H1 (cell line): ENCODE results near the gene TMEM150A. TPM values are rescaled to one million over a fixed set of nuclear protein-coding genes. Genes with fewer than 3 reads are reported as not detected.

Experiments used
- CTCF ChIA-PET: fragments of 300-600 bp; sonication (Branson Sonifier 250); formaldehyde crosslinking; loops from one replicate; lab custom pipeline; 2021; ENCODE audit not compliant: partially characterized antibody; lab: Charles Lee
- POLR2A ChIA-PET: fragments of 300-600 bp; sonication (Branson Sonifier 250); formaldehyde crosslinking; loops from one replicate; lab custom pipeline; 2021; ENCODE audit warnings: inconsistent platforms; ENCODE audit not compliant: partially characterized antibody; lab: Charles Lee
- DNase-seq, 2 experiments: peaks; one replicate each; pipeline versions ENCODE4 v3.0.0 to v3.0.0-alpha.2; 2010 to 2022; ENCODE audit warnings: low spot score in 2 of 2, low read depth in 1 of 2, mixed read lengths in 1 of 2
- FAIRE-seq: peaks from 2 replicates; lab custom pipeline; 2011; peaks lifted over from hg19 to GRCh38; lab: Jason Lieb, UNC
- H2AFZ ChIP-seq: 2 replicates; pipeline ENCODE4 v1.8.1; 2012; ENCODE audit warnings: low read length, inconsistent platforms
- H2AK5ac ChIP-seq: 2 replicates; pipeline ENCODE4 v1.6.1; 2013; ENCODE audit warnings: low read depth, low read length
- H2BK120ac ChIP-seq: replicated peaks from 2 replicates; pipeline ENCODE3; 2013; ENCODE audit warnings: low read depth, low read length, inconsistent platforms
- H2BK12ac ChIP-seq: 2 replicates; pipeline ENCODE4 v1.6.1; 2013; ENCODE audit warnings: low read depth, low read length
- H2BK15ac ChIP-seq: 2 replicates; pipeline ENCODE4 v1.6.1; 2013; ENCODE audit warnings: low read length
- H2BK20ac ChIP-seq: 2 replicates; pipeline ENCODE4 v1.6.1; 2013; ENCODE audit warnings: low read length
- H2BK5ac ChIP-seq: 2 replicates; pipeline ENCODE4 v1.6.1; 2013; ENCODE audit warnings: low read depth, low read length
- H3K14ac ChIP-seq: 2 replicates; pipeline ENCODE4 v1.6.1; 2013; ENCODE audit warnings: inconsistent platforms; ENCODE audit not compliant: insufficient read length
- H3K18ac ChIP-seq: 2 replicates; pipeline ENCODE4 v1.6.1; 2013; ENCODE audit warnings: low read length; ENCODE audit errors: extremely low read depth
- H3K23ac ChIP-seq: 2 replicates; pipeline ENCODE4 v1.6.1; 2013; ENCODE audit warnings: inconsistent platforms; ENCODE audit not compliant: insufficient read length
- H3K23me2 ChIP-seq: 2 replicates; pipeline ENCODE4 v1.6.1; 2013; ENCODE audit warnings: low read depth, low read length
- H3K27ac ChIP-seq: 2 replicates; pipeline ENCODE4 v1.6.1; 2011; ENCODE audit warnings: low read depth, low read length, inconsistent platforms
- H3K27me3 ChIP-seq, 4 experiments: replicated peaks in 1 of 4; 1 replicate in 1 of 4; 2 replicates in 3 of 4; pipeline versions ENCODE4 v1.6.1 to v1.8.1; 2011 to 2013; ENCODE audit warnings: low read length in 3 of 4, mild to moderate bottlenecking in 3 of 4, inconsistent platforms in 2 of 4, mixed read lengths in 2 of 4, moderate library complexity in 1 of 4; ENCODE audit not compliant: control insufficient read depth in 3 of 4, insufficient read depth in 3 of 4; ENCODE audit errors: extremely low read depth in 1 of 4
- H3K36me3 ChIP-seq, 4 experiments: 2 replicates each; pipeline versions ENCODE4 v1.6.1 to v1.8.1; 2011 to 2013; ENCODE audit warnings: mild to moderate bottlenecking in 4 of 4, low read length in 3 of 4, moderate library complexity in 2 of 4, control low read depth in 1 of 4, inconsistent platforms in 1 of 4; ENCODE audit not compliant: insufficient read depth in 4 of 4, control insufficient read depth in 2 of 4
- H3K4ac ChIP-seq: replicated peaks from 2 replicates; pipeline ENCODE3; 2013; ENCODE audit warnings: low read length, low read depth, mixed read lengths, inconsistent platforms; ENCODE audit not compliant: insufficient read length
- H3K4me1 ChIP-seq, 4 experiments: replicated peaks in 1 of 4; 1 replicate in 1 of 4; 2 replicates in 3 of 4; pipeline versions ENCODE4 v1.6.1 to v1.8.1; 2011 to 2013; ENCODE audit warnings: low read length in 3 of 4, inconsistent platforms in 2 of 4, mixed read lengths in 1 of 4; ENCODE audit not compliant: insufficient read depth in 4 of 4, control insufficient read depth in 3 of 4
- H3K4me2 ChIP-seq, 2 experiments: 2 replicates each; pipeline versions ENCODE4 v1.6.1 to v1.8.1; 2011 to 2013; ENCODE audit warnings: low read depth in 2 of 2, low read length in 2 of 2, control low read depth in 1 of 2, inconsistent platforms in 1 of 2, mild to moderate bottlenecking in 1 of 2; ENCODE audit not compliant: insufficient read depth in 1 of 2
- H3K4me3 ChIP-seq, 4 experiments: fragments of 200-600, 300-600 bp in 1 of 4; sonication (generic), shearing (Covaris generic), sonication (Bioruptor Twin) in 1 of 4; 2 replicates each; pipeline versions ENCODE4 v1.5.1 to v1.8.1; 2011 to 2016; ENCODE audit warnings: low read length in 4 of 4, low read depth in 3 of 4, control low read depth in 2 of 4, inconsistent platforms in 2 of 4, mild to moderate bottlenecking in 2 of 4, mixed read lengths in 1 of 4, moderate library complexity in 1 of 4; ENCODE audit not compliant: insufficient read depth in 2 of 4; ENCODE audit errors: extremely low read depth in 1 of 4
- H3K56ac ChIP-seq: replicated peaks from 2 replicates; pipeline ENCODE3; 2013; ENCODE audit warnings: low read depth, mild to moderate bottlenecking, mixed read lengths, low read length, inconsistent platforms; ENCODE audit not compliant: insufficient read length
- H3K79me1 ChIP-seq: 2 replicates; pipeline ENCODE4 v1.6.1; 2013; ENCODE audit warnings: low read depth, low read length, control low read depth
- H3K79me2 ChIP-seq, 2 experiments: 2 replicates each; pipeline versions ENCODE4 v1.6.1 to v1.8.1; 2012 to 2013; ENCODE audit warnings: low read length in 2 of 2, mild to moderate bottlenecking in 2 of 2, inconsistent platforms in 1 of 2; ENCODE audit not compliant: insufficient read depth in 2 of 2, control insufficient read depth in 1 of 2
- H3K9ac ChIP-seq, 4 experiments: replicated peaks in 1 of 4; 1 replicate in 1 of 4; 2 replicates in 3 of 4; pipeline versions ENCODE4 v1.6.1 to v1.8.1; 2011 to 2013; ENCODE audit warnings: low read depth in 3 of 4, low read length in 3 of 4, control low read depth in 2 of 4, mild to moderate bottlenecking in 2 of 4, moderate library complexity in 2 of 4, inconsistent platforms in 1 of 4; ENCODE audit errors: extremely low read depth in 1 of 4
- H3K9me3 ChIP-seq, 2 experiments: 2 replicates each; pipeline versions ENCODE4 v1.6.1 to v1.8.1; 2012 to 2013; ENCODE audit warnings: mild to moderate bottlenecking in 2 of 2, moderate library complexity in 2 of 2, control low read depth in 1 of 2, inconsistent platforms in 1 of 2, low read depth in 1 of 2, low read length in 1 of 2, mixed read lengths in 1 of 2; ENCODE audit not compliant: insufficient read depth in 2 of 2
- H4K20me1 ChIP-seq, 2 experiments: replicated peaks in 1 of 2; 2 replicates each; pipeline versions ENCODE3 to v1.8.1; 2011 to 2013; ENCODE audit warnings: inconsistent platforms in 2 of 2, low read length in 2 of 2, mild to moderate bottlenecking in 1 of 2; ENCODE audit not compliant: insufficient read depth in 2 of 2, control insufficient read depth in 1 of 2
- H4K5ac ChIP-seq: 2 replicates; pipeline ENCODE4 v1.6.1; 2013; ENCODE audit warnings: low read length, low read depth, mixed read lengths, inconsistent platforms; ENCODE audit not compliant: insufficient read length
- H4K8ac ChIP-seq: 2 replicates; pipeline ENCODE4 v1.8.0; 2013; ENCODE audit warnings: mild to moderate bottlenecking, moderate library complexity, low read length, inconsistent platforms; ENCODE audit not compliant: insufficient read depth; ENCODE audit errors: extremely low read depth
- H4K91ac ChIP-seq: replicated peaks from 2 replicates; pipeline ENCODE3; 2013; ENCODE audit warnings: low read length, mixed read lengths, inconsistent platforms; ENCODE audit not compliant: insufficient read length
- ASH2L ChIP-seq: fragments of 200-600, 300-600 bp; sonication (generic); IDR thresholded peaks from one replicate; pipeline ENCODE4 v1.7.1; 2017; ENCODE audit warnings: low read length
- BCL11A ChIP-seq, 2 experiments: IDR thresholded peaks; one replicate each; pipeline ENCODE4 v1.6.1; 2011; ENCODE audit warnings: low read depth in 2 of 2, low read length in 2 of 2, mild to moderate bottlenecking in 2 of 2
- CBX8 ChIP-seq: fragments of 300-800, 300-1000 bp; sonication (generic); IDR thresholded peaks from 2 replicates; pipeline ENCODE4 v1.7.1; 2016; ENCODE audit warnings: low read depth, low read length, borderline replicate concordance
- EGR1 ChIP-seq: IDR thresholded peaks from 2 replicates; pipeline ENCODE4 v1.6.1; 2011; ENCODE audit warnings: low read depth, low read length, borderline replicate concordance
- EZH2 ChIP-seq: fragments of 200-600 bp; sonication (generic); IDR thresholded peaks from 2 replicates; pipeline ENCODE4 v1.7.1; 2012; ENCODE audit warnings: low read depth, mild to moderate bottlenecking, moderate library complexity, low read length, inconsistent platforms; ENCODE audit not compliant: severe bottlenecking
- GTF2F1 ChIP-seq: IDR thresholded peaks from 2 replicates; pipeline ENCODE4 v1.6.1; 2012; ENCODE audit warnings: low read depth, low read length, improper control_type of control experiment, borderline replicate concordance
- KDM5A ChIP-seq: fragments of 200-600 bp; IDR thresholded peaks from 2 replicates; pipeline ENCODE4 v1.7.1; 2012; ENCODE audit warnings: mild to moderate bottlenecking, low read length, inconsistent platforms, mixed read lengths
- PHF8 ChIP-seq: fragments of 200-600 bp; sonication (generic); conservative IDR thresholded peaks from 2 replicates; pipeline ENCODE4 v1.7.1; 2012; ENCODE audit warnings: low read depth, mild to moderate bottlenecking, inconsistent platforms, low read length, moderate library complexity
- POU5F1 ChIP-seq: IDR thresholded peaks from 2 replicates; pipeline ENCODE4 v1.6.1; 2011; ENCODE audit warnings: low read depth, mild to moderate bottlenecking, low read length, moderate library complexity
- RFX5 ChIP-seq: IDR thresholded peaks from 2 replicates; pipeline ENCODE4 v1.6.1; 2011; ENCODE audit warnings: low read depth, low read length, improper control_type of control experiment, borderline replicate concordance
- RXRA ChIP-seq: IDR thresholded peaks from 2 replicates; pipeline ENCODE4 v1.6.1; 2011; ENCODE audit warnings: low read depth, mild to moderate bottlenecking, low read length, moderate library complexity; ENCODE audit not compliant: insufficient read depth
- SP1 ChIP-seq: IDR thresholded peaks from 2 replicates; pipeline ENCODE4 v1.6.1; 2011; ENCODE audit warnings: low read depth, low read length
- SRF ChIP-seq: IDR thresholded peaks from 2 replicates; pipeline ENCODE4 v1.6.1; 2011; ENCODE audit warnings: mild to moderate bottlenecking, low read depth, low read length, moderate library complexity
- YY1 ChIP-seq: IDR thresholded peaks from 2 replicates; pipeline ENCODE4 v1.6.1; 2011; ENCODE audit warnings: low read depth, mild to moderate bottlenecking, low read length
- WGBS, 2 experiments: shearing (Covaris generic) in 1 of 2; methylation state at CpG; one replicate each; pipeline versions ENCODE4 v1.1.6 to v1.1.7; 2013 to 2015; ENCODE audit warnings: low lambda C conversion rate in 2 of 2, mixed read lengths in 2 of 2, inconsistent platforms in 1 of 2, low coverage in 1 of 2, missing lambda C conversion rate in 1 of 2; ENCODE audit not compliant: insufficient replicate concordance in 2 of 2, insufficient coverage in 1 of 2, insufficient read length in 1 of 2; ENCODE audit errors: extremely low coverage in 1 of 2, missing lambda C conversion rate in 1 of 2; 5-methylcytosine and 5-hydroxymethylcytosine counted together
- polyA plus RNA-seq, 7 experiments: library from polyadenylated mRNA; depleted of rRNA in 3 of 7; stranded (reverse) in 5 of 7; unstranded in 2 of 7; fragments of >200 nt in 5 of 7; fragments of 200-250 nt in 2 of 7; gene quantifications; 1 replicate in 5 of 7; 2 replicates in 1 of 7; 4 replicates in 1 of 7; pipeline versions ENCODE4 v1.2.1 to v1.2.3, GENCODE V29; 2011 to 2013; ENCODE audit warnings: missing spikeins in 2 of 7, mixed read lengths in 2 of 7
- total RNA-seq: library from RNA; stranded (reverse); fragmentation: NEBNext Ultra II Directional; extraction: Animal tissue kit (Norgen Biotek cat#: 25700); gene quantifications from 2 replicates; pipeline ENCODE4 v1.2.1, GENCODE V29; 2021
- TF ChIP-seq, protein P1 (sequence below): IDR thresholded peaks from 2 replicates; pipeline ENCODE4 v1.6.1; 2012; ENCODE audit warnings: inconsistent platforms

TMEM150A gene
- total and polyA plus RNA-seq, 2 of the 8 experiments (the other 6 are each of a cell fraction or from before 2014, with no cell fraction given) = 19.8 to 29.9 TPM

DNA sequence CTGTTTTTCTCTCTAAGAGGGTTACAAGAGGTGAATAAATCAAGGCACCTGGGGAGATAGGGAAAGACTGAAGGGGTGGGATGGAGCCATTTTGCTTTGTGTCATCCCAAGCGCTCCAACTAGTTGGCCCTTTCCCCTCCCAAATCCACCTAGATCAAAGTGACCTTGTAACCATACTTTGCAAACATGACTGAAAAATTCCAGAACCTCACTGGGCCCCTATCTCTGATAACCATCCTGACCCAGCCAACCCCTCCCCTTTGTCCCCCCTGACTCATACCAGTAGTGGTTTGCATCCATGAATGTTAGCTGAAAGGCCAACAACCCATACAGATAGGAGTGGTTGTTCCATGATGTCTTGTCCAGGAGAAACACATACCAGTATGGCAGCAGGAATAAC, 44.3 kb downstream of the TMEM150A start:
- peaks cover 0 to 18% of the 10 kb centered on the region in 2 experiments; a peak in 2 of 4 replicates for H3K79me2 ChIP-seq
- no peak overlapping the region for H2BK120ac ChIP-seq
- no peak overlapping the region for H2BK5ac ChIP-seq
- no peak overlapping the region for H3K4ac ChIP-seq
- no peak overlapping the region for H3K18ac ChIP-seq
- ChIA-PET POLR2A (interaction anchor here (1.0 to 38.6 kb wide), 3 partner anchors 17 to 189 kb away, joined by 3 to 1889 read pairs (median 803); partner anchors contain the start of genes CAPG, MAT2A and SH2D6), CTCF (interaction anchor here (1.0 to 2.0 kb wide), 3 partner anchors 23 to 165 kb away, joined by 3 to 15 read pairs (median 3); no protein-coding TSS in a partner anchor)
- H3K4me1 ChIP-seq = no peaks in the 10 kb centered on the region
- H4K20me1 ChIP-seq = no peaks in the 10 kb centered on the region
- H3K4me3 ChIP-seq = no peak overlapping the region
- H3K9me3 ChIP-seq = no peaks in the 10 kb centered on the region
- H4K8ac ChIP-seq = no peak overlapping the region
- DNase-seq = no peak
- peaks cover 5% of the 10 kb centered on the region for H3K23me2 ChIP-seq
- H2BK15ac ChIP-seq = no peak overlapping the region
- FAIRE-seq = no peak
- peaks cover 10 to 30% (median 20%) of the 10 kb centered on the region in 4 experiments; a peak in 7 of 8 replicates for H3K36me3 ChIP-seq
- no peak overlapping the region for H4K91ac ChIP-seq
- H3K4me2 ChIP-seq = no peak overlapping the region
- no peak overlapping the region for H3K14ac ChIP-seq
- H3K27me3 ChIP-seq = no peaks in the 10 kb centered on the region
- H2AFZ ChIP-seq = no peak overlapping the region
- no peak overlapping the region for H3K9ac ChIP-seq
- H4K5ac ChIP-seq = no peak overlapping the region
- 89% methylated on average over 1 of the region's 1 CpG; no CpG with 5 or more reads in 1 of the 2 experiments for WGBS, 2 experiments
- no peak overlapping the region for H2BK20ac ChIP-seq
- no peak overlapping the region for H2AK5ac ChIP-seq
- TF ChIP-seq EGR1 (no peak), PHF8 (no peak), CBX8 (no peak), KDM5A (no peak), EZH2 (no peak), SP1 (no peak), SRF (no peak), YY1 (no peak), RXRA (no peak), RFX5 (no peak), GTF2F1 (no peak), BCL11A (IDR thresholded peaks at IDR 0.05; ENCODE audit: low read depth in 2 of 2, low read length in 2 of 2) (no peak), ASH2L (no peak), POU5F1 (no peak)
- TF ChIP-seq, protein P1, sequence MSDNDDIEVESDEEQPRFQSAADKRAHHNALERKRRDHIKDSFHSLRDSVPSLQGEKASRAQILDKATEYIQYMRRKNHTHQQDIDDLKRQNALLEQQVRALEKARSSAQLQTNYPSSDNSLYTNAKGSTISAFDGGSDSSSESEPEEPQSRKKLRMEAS = no peak
- TF ChIP-seq, all 59 proteins: peak for 0
- Histone ChIP-seq H3K79me1 (0 out of 2 replicates have a peak, but pooled peaks cover 4% of the 10 kb centered on the region), H3K27ac (no peak overlapping the region), H3K56ac (no peak overlapping the region), H2BK12ac (no peak overlapping the region), H3K23ac (no peak overlapping the region)
